NCI-H345 (cell line): ENCODE results near the gene SYT15.
"Not testable (repeated sequence)": the region's sequence is repeated elsewhere in the genome, so short reads cannot be mapped to it uniquely, and the experiment has no call there.

ENCODE experiments used
- DNase-seq: peaks from one replicate; lab custom pipeline; 2025; lab: John Stamatoyannopoulos, UW

Gene SYT15

DNA sequence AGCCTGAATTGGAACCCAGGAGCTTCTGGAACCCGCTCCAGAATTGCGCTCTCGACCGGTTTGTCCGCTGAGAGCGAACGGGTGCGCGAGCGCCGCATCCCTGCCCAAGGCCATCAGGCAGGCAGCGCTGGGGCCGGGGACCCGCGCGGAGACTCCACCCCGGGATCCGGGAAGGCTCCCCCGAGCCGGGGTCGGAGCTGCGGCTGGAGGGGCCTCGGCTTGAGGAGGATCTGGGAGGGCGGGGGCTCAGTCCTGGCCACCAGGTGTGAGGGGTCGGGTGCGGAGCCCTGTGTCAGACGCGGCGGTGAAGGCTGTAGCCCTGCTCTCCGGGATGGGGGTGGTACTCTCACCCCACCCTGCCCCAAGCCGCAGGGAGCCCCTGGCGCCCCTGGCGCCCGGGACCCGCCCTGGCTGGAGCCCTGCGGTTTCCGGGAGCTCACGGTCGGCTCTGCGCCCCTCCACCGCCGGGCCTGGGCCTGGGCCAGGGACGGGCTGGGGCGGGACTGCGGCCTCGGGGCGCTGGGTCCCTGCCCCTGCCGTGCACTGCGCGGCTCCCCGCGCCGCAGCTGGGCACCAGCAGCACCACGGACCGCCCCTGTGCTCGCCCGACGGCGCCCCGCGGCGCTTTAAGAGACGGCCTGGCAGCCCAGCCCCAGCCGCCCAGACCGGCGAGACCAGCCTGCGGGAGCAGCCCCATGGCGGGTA, at the start of gene SYT15:
SYT15 (plus strand) TSS at position 655 of the 705 bp plus-strand sequence; CDS start at position 696, 41 bp downstream.
- DNase-seq = not testable (repeated sequence)

DNA sequence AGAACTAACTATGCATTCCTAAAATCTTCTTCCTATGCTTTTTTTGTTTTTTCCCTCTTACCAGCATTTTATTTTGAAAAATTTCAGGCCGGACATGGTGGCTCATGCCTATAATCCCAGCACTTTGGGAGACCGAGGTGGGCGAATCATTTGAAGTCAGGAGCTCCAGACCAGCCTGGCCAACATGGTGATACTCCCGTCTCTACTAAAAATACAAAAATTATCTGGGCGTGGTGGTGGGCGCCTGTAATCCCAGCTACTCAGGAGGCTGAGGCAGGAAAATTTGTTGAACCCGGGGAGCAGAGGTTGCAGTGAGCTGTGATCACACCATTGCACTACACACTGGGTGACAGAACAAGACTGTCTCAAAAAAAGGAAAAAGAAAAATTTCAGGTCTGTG, 49.2 kb upstream of the SYT15 start:
- DNase-seq = not testable (repeated sequence)

DNA sequence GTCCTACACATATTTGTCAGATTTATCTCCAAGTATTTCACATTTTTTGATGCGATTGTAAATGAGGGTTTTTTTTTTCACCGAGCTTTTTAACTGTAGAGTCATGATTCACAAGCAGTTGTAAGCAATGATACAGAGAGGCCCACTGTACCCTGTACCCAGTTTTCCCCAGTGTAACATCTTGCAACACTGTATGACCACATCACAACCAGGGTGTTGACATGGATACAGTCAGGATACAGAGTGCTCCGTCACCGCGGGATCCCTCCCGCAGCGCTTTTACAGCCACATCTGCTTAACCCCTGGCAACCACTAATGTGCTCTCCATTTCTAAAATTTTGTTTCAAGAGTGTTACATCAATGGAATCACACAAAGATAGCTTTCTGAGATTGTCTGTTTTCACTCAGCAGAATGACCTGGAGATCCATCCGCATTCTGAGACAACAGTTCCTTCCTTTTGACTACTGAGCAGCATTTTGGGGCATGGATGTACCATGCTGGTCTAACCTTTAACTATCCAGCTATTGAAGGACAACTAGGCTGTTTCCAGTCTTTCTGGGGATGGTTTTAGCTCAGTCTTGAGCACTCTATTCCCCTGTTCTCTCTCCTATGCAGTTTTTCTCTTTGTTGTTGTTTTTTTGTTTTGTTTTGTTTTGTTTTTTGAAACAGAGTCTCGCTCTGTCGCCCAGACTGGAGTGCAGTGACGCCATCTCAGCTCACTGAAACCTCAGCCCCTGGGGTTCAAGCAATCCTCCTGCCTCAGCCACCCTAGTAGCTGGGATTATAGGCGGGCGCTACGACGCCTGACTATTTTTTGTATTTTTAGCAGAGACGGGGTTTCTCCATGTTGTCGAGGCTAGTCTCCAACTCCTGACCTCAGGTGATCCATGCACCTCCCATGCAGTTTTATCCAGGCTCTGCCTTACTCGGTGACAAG, 48.4 kb upstream of the SYT15 start:
- DNase-seq = no peak

DNA sequence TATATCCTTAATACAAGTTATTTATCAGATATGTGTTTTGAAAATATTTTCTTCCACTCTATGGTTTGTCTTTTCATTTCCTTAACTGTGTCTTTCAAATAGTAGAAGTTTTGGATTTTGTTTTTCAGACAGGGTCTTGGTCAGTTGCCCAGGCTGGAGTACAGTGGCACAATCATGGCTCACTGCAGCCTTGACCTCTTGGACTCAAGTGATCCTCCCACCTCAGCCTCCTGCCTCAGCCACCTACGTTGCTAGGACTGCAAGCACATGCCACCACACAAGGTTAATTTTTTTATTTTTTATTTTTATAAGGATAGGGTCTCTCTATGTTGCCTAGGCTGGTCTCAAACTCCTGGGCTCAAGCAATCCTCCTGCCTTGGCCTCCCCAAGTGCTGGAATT, 46.7 kb upstream of the SYT15 start:
- not testable (repeated sequence) for DNase-seq

DNA sequence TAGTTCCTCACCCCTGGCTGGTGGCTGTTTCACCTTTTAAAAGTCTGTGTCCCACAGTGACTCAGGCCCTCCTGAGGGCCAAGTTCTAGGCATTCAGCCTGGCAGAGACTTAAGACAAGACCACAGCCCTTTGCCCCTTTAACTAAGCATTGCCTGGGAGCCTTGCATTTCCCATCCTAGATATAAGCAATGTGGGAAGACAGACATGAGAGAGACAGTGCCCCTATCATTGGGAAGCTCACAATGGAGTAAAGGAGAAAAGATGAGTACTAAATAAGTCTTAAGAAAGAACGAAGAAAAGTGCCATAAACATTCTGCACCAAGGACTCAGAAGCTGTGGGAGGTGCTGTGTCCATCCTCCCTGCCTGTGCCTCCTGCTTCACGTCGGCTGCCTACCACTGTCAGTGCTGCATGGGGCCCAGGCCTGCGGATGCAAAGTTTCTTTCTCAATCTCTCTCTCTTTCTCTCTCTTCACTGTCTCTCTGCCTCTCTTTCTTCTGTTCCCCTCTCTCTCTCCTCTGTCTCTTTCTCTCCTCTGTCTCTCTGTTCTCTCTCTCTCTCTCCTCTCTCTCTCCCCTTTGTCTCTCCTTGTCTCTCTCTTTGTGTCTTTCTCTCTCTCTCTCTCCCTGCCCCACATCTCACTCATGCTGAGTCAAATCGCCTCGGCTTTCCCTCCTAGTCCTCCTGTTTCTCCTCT, 44.0 kb upstream of the SYT15 start:
- no peak for DNase-seq

DNA sequence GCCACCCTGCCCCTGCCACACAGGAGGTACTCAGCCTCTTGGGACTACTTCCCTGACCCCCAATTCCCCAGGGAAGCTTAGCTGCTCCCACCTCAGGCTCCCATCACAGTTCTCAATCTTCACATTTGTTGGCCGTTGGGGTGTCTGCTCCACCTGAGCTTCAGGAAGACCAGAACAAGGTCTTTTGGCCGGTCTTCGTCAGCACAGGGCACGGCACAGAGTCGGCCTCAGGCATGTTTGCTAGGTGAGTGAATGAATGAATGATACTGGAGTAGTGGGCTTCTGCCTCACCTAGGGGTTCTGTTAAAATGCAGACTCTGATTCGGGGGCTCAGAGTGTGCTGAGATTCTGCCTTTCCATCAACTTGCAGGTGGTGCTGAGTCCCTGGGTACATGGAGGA, 42.8 kb upstream of the SYT15 start:
- no peak for DNase-seq

DNA sequence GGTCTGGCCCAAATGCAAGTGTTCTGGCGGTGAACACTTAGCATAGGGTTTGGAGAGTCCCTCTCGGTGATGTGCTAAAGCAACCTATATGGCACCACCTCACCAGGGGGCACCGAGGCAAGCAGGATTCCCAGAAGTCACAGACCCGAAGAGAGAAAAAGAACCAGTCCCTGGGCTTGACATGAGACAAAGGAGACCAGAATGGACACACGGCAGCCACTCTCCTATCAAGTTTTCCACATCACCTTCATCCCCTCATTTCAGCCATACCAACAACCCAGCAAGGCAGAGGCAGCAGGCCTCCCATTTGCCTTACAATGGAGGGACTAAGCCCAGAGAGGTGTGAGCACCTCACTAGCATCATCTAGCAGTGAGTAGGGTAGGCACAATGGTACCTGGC, 42.1 kb upstream of the SYT15 start:
- DNase-seq = no peak

DNA sequence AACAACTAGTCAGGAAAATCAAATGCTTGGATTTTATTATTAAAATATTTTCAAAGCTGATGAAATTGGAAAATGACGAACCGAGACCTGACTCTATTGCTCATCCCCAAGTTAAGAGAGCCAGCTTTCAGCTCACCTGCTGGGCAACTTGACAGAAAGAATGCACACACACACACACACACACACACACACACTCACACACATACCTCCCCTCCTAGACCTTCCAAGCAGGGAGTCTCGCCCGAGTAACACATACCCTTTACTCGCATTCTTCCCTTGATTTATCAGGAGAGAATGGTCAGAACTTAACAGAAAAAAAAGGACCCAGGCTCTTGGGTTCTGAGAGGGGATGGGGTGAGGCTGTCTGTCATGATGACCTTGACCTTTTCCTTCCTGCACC, 41.6 kb upstream of the SYT15 start:
- no peak for DNase-seq

DNA sequence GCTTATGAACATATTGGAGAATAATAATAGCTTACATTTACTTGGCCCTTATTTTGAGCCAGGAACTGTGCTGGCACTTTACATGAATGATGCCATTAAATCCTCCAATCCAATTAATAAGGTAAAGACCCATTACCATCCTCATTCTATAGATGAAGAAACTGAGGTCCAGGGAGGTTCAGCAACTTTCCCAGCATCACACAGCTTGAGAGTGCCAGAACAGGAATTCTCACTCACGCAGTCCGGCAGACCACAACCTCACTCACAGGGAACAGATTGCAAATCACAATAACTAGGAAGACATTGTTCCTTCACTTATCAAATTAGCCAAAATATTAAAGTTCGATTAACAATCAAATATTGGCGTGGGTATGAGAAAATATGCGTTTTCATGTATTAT, 40.8 kb upstream of the SYT15 start:
- no peak for DNase-seq

DNA sequence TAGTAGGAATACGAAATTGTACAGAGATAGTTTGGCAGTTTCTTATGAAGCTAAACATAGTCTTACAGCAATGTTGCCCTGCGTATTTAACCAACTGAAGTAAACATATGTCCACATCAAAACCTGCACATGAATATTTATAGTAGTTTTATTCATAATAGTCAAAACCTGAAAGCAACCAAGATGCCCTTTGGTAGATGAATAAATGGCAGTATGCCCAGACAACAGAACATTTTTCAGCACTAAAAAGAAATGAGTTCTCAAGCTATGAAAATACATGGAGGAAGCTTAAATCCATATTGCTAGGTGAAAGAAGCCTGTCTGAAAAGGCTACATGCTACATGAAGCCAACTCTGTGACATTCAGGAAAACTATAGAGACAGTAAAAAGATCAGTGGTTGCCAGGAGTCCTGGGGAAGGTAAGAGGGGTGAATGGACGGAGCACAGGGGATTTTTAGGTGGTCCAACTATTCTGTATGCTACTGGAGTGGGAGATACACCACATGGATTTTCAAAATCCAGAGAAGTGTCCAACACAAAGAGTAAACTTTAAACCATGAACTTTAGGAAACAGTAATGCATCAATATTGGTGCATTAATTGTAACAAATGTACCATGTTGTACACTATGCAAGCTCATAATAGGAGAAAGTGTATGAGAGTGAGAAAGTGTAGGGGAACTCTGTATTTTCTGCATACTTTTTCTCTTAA, 40.1 kb upstream of the SYT15 start:
- DNase-seq = no peak

DNA sequence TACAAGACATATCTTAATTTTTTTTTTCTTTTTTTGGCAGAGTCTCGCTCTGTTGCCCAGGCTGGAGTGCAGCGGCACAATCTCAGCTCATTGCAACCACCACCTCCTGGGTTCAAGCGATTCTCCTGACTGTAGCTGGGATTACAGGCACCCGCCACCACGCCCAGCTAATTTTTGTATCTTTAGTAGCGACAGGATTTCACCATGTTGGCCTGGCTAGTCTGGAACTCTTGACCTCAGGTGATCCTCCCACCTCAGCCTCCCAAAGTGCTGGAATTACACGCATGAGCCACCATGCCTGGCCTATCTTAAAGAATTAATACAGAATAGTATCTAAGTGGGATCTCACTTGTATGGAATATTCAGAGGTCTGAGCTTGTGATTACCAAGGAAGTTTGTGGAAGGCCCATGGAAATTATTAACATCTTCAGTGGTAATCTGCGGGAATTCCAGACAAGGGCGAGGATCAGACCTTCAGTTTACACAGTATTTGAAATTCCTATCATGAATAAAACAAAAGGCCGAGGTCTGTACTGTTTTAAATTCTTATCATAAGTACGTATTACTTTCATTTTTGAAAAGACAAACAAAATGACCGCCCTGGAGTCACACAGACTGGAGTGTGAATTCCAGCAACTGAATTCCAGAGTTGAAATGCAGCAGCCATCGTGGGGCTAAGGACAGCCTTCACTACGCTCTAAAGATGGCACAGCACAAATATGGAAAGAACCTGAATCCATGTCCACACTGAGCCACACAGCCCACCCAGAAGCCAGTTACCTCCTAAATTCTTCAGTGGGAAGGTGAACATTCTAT, 39.1 kb upstream of the SYT15 start:
- no peak for DNase-seq

DNA sequence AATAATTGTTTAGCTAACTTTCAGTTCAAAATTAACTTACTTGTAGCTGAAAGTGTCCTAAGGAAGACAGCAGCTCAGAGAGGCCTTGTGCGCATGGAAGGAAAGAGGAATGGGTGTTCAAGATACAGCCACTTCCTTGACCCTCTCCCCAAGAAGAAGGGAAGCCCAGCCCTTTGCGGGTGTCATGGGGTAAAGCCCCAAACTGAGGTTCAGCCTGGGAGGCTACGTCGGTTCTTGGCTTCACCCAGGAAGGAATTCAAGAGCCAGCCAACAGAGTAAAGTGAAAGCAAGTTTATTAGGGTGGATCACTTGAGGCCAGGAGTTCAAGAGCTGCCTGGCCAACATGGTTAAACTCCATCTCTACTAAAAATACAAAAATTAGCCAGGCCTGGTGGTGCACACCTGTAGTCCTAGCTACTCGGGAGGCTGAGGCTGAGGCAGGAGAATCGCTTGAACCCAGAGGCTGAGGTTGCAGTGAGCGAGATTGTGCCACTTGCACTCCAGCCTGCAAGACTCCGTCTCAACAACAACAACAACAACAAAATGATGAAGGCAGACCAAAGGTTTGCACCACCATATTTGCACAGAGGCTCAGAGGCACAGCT, 38.4 kb upstream of the SYT15 start:
- no peak for DNase-seq

DNA sequence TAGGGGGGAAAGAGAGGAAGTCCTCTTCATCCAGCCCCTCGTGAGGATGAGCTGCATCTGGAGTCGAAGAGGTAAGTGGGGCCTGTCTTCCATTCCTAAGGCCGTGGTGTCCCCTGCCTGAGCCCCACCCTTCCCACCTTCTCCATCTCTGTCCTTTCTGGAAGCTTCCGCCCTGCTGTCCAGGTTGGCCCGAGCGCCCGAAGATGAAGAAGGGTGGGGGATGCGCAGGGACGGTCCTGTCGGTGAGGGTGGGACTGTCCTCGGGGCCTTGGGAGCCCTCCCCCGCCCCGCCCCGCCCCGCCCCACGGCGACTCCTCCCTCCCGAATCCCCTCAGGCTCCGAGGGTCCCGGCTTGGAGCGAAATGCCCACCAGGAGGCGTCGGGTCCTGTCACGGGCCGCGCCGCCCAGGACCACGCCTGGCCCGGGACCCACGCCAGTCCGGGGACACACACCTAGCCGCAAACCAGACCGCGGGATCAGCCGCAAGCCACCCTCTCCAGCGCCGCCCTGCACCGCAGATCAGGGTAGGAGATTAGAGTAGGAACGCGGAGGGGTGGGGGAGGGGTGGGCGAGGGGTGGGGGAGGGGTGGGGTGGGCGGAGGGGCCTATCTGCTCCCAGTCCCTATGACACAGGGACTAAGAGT, 37.8 kb upstream of the SYT15 start:
- no peak for DNase-seq

DNA sequence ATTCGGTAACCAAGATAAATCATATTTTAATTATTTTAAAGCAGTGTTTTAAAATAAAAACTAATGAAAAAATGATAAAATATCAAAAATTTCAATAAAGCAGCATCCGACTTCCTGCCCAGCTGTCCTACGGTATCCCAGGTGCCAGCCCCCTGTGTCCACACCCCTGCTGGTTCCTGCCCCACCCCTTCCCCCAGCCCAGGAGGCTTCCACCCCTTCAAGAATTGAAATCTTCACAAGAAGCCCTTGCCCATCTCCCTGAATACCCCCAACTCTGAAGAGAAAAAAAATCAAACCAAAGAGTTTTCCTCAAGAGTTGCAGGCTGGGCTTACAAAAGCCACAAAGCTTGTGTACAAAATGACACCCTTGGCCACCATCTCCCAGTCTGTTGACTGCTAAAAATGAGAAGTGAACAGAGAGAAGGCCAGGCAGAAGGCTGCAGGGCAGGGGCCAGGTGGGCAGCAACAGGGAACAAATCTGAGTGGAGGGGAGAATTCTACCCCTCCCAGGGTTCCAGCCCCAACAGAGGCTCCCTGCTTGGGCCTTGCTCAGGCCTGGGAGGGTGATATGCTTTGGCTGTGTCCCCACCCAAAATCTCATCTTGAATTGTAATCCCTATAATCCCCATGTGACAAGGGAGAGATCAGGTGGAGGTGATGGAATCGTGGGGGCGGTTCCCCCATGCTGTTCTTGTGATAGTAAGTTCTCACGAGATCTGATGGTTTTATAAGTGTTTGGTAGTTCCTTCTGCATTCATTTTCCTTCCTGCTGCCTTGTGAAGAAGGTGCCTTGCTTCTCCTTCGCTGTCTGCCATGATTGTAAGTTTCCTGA, 37.0 kb upstream of the SYT15 start:
- no peak for DNase-seq

DNA sequence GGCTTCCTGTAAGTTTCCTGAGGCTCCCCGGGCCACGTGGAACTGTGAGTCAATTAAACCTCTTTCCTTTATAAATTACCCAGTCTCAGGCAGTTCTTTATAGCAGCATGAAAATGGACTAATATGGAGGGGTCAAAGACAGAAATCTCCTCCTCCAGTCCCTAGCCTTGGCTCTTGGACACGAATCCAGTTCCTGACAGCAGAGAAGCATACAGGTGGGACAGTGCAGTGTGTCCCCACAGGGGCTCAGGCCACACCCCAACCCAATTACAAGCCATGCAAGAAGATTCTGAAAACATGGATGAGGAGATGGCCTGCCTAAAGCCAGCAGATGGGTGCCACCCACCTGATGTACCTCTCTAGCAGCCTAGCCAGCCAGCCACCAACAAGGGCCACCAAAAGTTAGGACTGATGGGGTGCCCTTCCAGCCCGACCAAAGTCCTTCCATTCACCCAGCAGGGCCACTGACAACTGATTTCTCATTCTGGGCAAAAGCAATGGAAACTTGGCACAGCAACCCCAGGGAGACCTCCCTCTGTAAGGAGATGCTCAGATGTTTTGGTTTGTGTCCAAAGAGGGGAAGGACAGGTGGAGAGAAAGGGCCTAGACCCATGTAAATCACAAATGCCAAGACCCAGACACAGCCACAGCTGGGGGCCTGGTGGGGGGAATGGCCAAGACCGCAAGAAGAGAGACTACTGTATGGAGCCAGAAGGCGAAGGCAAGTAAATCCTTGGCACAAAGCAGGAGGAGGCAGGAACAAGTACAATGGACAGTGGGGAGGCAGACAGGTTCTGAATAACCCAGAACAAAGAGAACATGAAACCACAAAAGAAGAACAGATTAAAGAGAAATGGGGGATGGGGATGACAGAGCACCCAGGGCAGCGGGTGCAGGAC, 36.1 kb upstream of the SYT15 start:
- no peak for DNase-seq

DNA sequence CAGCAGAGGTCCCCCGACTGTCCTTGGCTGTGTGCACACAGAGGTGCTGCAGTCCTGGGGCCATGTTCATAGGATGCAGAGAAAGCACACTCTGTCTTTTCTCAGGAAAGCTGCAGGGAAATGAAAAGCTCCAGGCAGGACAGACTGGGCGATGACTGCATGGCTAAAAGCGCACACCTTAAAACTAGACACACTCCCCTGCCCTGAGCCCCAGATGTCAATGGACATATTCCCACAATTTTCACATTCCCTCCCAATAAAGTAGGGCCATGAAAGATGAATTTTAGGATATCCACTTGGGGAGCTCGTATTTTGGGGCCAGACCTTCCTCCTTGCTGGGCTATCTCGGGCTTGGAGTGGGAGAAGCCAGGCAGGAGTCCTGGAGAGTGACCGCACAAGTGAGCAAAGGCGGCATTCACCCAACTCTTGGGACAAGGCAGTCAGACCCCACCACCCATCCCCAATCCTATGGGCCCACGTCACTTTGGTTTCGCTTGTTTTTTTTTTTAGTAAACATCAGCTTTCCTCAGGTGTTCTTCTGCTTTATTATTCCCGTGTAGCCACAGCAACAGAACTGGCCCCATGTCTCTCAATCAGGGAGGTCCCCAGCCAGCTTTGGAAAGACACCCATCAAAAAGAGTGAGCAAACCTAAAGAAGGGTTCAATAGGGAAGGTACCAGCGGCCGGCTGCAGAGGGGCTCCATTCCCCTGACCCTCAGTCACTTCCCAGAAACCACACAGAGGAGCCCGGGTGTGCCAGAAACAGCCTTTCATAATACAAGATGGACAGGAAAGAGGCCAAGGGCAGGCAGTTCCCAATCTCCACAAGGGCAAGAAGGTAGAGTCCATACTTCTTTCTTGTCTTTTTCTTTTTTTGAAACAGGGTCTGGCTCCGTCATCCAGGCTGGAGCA, 35.2 kb upstream of the SYT15 start:
- no peak for DNase-seq
